WI38 (cell line): ENCODE measurements around the gene INPP4B.
A peak's percentile ranks its signal among the peaks of the same experiment; 100 is the strongest.

Experiments
- H3K4me3 ChIP-seq: 2 replicates; pipeline ENCODE4 v1.5.1; 2011; ENCODE audit warnings: low read depth, mild to moderate bottlenecking, control low read depth, low read length
- TF ChIP-seq, protein P1 (sequence below): IDR thresholded peaks from 2 replicates; pipeline ENCODE4 v1.5.1; 2012; ENCODE audit warnings: low read depth, mild to moderate bottlenecking, control low read depth, low read length

The INPP4B gene

GRCh38 chr4:142741995-142742394 lies 104.1 kb downstream of the INPP4B start:
- TF ChIP-seq, protein P1, sequence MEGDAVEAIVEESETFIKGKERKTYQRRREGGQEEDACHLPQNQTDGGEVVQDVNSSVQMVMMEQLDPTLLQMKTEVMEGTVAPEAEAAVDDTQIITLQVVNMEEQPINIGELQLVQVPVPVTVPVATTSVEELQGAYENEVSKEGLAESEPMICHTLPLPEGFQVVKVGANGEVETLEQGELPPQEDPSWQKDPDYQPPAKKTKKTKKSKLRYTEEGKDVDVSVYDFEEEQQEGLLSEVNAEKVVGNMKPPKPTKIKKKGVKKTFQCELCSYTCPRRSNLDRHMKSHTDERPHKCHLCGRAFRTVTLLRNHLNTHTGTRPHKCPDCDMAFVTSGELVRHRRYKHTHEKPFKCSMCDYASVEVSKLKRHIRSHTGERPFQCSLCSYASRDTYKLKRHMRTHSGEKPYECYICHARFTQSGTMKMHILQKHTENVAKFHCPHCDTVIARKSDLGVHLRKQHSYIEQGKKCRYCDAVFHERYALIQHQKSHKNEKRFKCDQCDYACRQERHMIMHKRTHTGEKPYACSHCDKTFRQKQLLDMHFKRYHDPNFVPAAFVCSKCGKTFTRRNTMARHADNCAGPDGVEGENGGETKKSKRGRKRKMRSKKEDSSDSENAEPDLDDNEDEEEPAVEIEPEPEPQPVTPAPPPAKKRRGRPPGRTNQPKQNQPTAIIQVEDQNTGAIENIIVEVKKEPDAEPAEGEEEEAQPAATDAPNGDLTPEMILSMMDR, result no peak

DNA sequence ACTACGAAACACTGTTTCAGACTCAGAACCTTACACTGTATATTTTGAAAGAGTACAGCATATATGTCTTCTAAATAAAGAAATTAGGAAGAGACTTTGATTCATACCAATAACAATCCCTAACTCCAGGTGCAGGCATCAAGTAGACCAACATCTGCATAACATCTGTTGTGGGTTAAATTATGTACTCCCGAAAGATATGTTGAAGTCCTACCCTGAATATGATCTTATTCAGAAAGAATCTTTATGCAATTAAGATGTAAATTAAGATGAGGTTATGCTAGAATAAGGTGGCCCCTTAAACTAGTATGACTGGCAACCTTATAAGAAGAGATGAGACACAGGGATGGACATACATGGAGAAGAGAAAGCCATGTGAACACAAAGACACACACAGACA lies 117.9 kb downstream of the INPP4B start:
- H3K4me3 ChIP-seq, result no peak overlapping the region
- TF ChIP-seq, protein P1, result no peak

More at GRCh38 chr4:142741995-142742394, 104.1 kb downstream of the INPP4B start:
- H3K4me3 ChIP-seq, result no peak overlapping the region

GRCh38 chr4:142727149-142727548 lies 119.0 kb downstream of the INPP4B start:
- TF ChIP-seq, protein P1, result no peak
- H3K4me3 ChIP-seq, result no peak overlapping the region

GRCh38 chr4:142725886-142726285 lies 120.2 kb downstream of the INPP4B start:
- H3K4me3 ChIP-seq, result no peak overlapping the region
- TF ChIP-seq, protein P1, result no peak

- TF ChIP-seq, protein P1, result no peak
- H3K4me3 ChIP-seq, result no peak overlapping the region
These were observed 124.9 kb downstream of the INPP4B start for GRCh38 chr4:142721187-142721586.

DNA sequence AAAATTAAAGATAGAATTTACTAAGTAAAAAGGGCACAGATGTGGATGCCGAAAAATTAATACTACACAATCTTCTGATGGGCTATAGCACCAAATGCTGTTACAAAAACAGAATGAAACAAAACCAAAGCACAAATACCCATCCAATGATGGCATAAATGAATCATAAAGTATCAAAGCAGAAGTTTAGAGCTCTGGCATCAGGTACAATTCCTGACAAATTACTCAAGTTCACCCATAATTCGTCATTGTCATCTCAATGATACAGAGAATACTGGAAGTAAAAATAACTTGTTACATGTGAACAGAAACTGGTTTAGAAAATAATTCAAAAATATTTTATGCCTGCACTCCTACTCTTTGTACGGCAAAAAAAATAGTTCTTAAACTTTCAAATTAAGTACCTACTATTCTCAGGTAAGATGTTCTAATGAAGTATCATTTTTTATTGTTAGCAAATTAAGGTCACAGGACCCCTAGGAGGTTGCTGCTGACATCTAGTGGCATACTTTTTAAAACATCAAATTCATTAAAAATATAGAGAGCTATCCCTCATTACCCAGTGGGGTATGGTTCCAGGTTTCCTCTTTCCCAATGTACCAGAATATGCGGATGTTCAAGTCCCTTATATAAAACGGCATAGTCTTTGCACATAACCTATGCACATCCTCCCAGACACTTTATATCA lies 126.1 kb downstream of the INPP4B start:
- TF ChIP-seq, protein P1, result peak; percentile 7; the same call in 1 of the 2 replicates
- H3K4me3 ChIP-seq, result no peak overlapping the region

DNA sequence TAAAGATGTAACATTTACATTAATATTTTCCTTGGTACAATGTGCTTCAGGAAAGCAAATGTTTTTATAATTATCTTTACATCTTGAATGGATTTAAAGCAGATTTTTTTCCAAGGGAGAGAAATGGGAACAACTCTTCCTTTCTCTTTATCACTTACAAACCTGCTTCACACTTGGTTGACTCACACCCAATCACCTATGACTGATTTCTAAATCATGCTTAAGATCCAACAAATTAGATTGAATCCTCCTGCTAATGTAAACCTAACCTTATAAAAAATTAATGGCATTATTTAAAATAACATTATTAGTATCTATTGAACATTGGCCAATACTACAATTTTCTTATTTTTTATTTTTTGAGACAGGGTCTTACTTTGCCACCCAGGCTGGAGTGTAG lies 127.1 kb downstream of the INPP4B start:
- TF ChIP-seq, protein P1, result no peak
- no peak overlapping the region for H3K4me3 ChIP-seq
